Activated CD4-positive, alpha-beta T cell treated with anti-CD3 and anti-CD28 coated beads, Interleukin-2, amount 10 ng/mL, durations not matched to agents 7 days and 5 days (primary cell): ENCODE results near the gene CGNL1. TPM values are rescaled to one million over a fixed set of nuclear protein-coding genes. Genes with fewer than 3 reads are reported as not detected.

ENCODE experiments used
- CTCF ChIA-PET: fragments of 350-600 bp; sonication (Branson Sonifier 250); formaldehyde crosslinking; loops from one replicate; lab custom pipeline; 2021; ENCODE audit warnings: antibody characterized with exemption; lab: Charles Lee
- POLR2A ChIA-PET: fragments of 350-600 bp; sonication (Branson Sonifier 250); formaldehyde crosslinking; loops from one replicate; lab custom pipeline; 2021; ENCODE audit warnings: antibody characterized with exemption; lab: Charles Lee
- DNase-seq: peaks from one replicate; pipeline ENCODE4 v3.0.0-alpha.2; 2020
- H3K27ac Mint-ChIP-seq: one replicate; pipeline ENCODE4 v1.8.0; 2021; ENCODE audit warnings: mild to moderate bottlenecking, moderate library complexity, mixed read lengths
- H3K27me3 Mint-ChIP-seq: one replicate; pipeline ENCODE4 v1.8.0; 2021; ENCODE audit warnings: mixed read lengths
- H3K36me3 Mint-ChIP-seq: one replicate; pipeline ENCODE4 v1.8.0; 2021; ENCODE audit warnings: low read depth, mixed read lengths
- H3K4me1 Mint-ChIP-seq: one replicate; pipeline ENCODE4 v1.8.0; 2021; ENCODE audit warnings: mixed read lengths
- H3K4me3 Mint-ChIP-seq: one replicate; pipeline ENCODE4 v1.8.0; 2021; ENCODE audit warnings: mild to moderate bottlenecking, moderate library complexity, mixed read lengths
- H3K9me3 Mint-ChIP-seq: one replicate; pipeline ENCODE4 v1.8.0; 2021; ENCODE audit warnings: mixed read lengths
- total RNA-seq, 2 experiments: library from RNA; stranded (reverse); gene quantifications; one replicate each; pipeline ENCODE4 v1.2.3, GENCODE V29; 2021

Gene CGNL1
- total RNA-seq, 2 experiments from 2014 or later: not detected

GRCh38 chr15:57337868-57338411 lies 38.4 kb upstream of the CGNL1 start:
- ChIA-PET POLR2A (no interaction called here), CTCF (interaction anchor here (1.1 kb wide), 1 partner anchor 31 kb away, joined by 4 read pairs; no protein-coding TSS in a partner anchor)
- no peaks in the 10 kb centered on the region for H3K36me3 Mint-ChIP-seq
- no peak overlapping the region for H3K4me3 Mint-ChIP-seq
- no peaks in the 10 kb centered on the region for H3K9me3 Mint-ChIP-seq
- no peak for DNase-seq
- no peak overlapping the region for H3K27ac Mint-ChIP-seq
- no peaks in the 10 kb centered on the region for H3K4me1 Mint-ChIP-seq
- H3K27me3 Mint-ChIP-seq: no peaks in the 10 kb centered on the region

- DNase-seq: no peak
- Mint-ChIP-seq H3K27ac (no peak overlapping the region), H3K9me3 (no peaks in the 10 kb centered on the region), H3K27me3 (no peaks in the 10 kb centered on the region), H3K4me1 (no peaks in the 10 kb centered on the region), H3K4me3 (no peak overlapping the region), H3K36me3 (no peaks in the 10 kb centered on the region)
- ChIA-PET CTCF (interaction anchor here (0.5 to 1.9 kb wide), 3 partner anchors 185 to 448 kb away, joined by 3 to 7 read pairs (median 6); no protein-coding TSS in a partner anchor), POLR2A (no interaction called here)
These were observed 37.0 kb upstream of the CGNL1 start for GRCh38 chr15:57339321-57339720.

- no peaks in the 10 kb centered on the region for H3K36me3 Mint-ChIP-seq
- no peak overlapping the region for H3K27ac Mint-ChIP-seq
- H3K4me1 Mint-ChIP-seq: no peaks in the 10 kb centered on the region
- CTCF ChIA-PET: interaction anchor here (0.5 to 1.9 kb wide), 6 partner anchors 9 to 1466 kb away, joined by 3 to 7 read pairs (median 3); no protein-coding TSS in a partner anchor
- DNase-seq: peak; percentile 34
- H3K4me3 Mint-ChIP-seq: no peak overlapping the region
- POLR2A ChIA-PET: no interaction called here
- no peaks in the 10 kb centered on the region for H3K27me3 Mint-ChIP-seq
- no peaks in the 10 kb centered on the region for H3K9me3 Mint-ChIP-seq
These were observed 35.5 kb upstream of the CGNL1 start for GRCh38 chr15:57340682-57341259.

- Mint-ChIP-seq H3K27me3 (peaks cover 2% of the 10 kb centered on the region), H3K36me3 (no peaks in the 10 kb centered on the region), H3K4me1 (no peaks in the 10 kb centered on the region), H3K9me3 (no peaks in the 10 kb centered on the region), H3K4me3 (no peak overlapping the region), H3K27ac (no peak overlapping the region)
- no peak for DNase-seq
- ChIA-PET POLR2A (interaction anchor here (0.7 kb wide), 1 partner anchor 181 kb away, joined by 3 read pairs; no protein-coding TSS in a partner anchor), CTCF (no interaction called here)
These were observed 33.3 kb upstream of the CGNL1 start for GRCh38 chr15:57343048-57343447.

- Mint-ChIP-seq H3K27ac (no peak overlapping the region), H3K4me1 (no peaks in the 10 kb centered on the region), H3K36me3 (no peaks in the 10 kb centered on the region), H3K9me3 (no peaks in the 10 kb centered on the region), H3K4me3 (no peak overlapping the region), H3K27me3 (peaks cover 2% of the 10 kb centered on the region)
- CTCF ChIA-PET: no interaction called here
- DNase-seq: no peak
- POLR2A ChIA-PET: interaction anchor here (0.7 kb wide), 1 partner anchor 180 kb away, joined by 3 read pairs; no protein-coding TSS in a partner anchor
These were observed 32.8 kb upstream of the CGNL1 start for GRCh38 chr15:57343498-57343897.

- no peaks in the 10 kb centered on the region for H3K36me3 Mint-ChIP-seq
- H3K27ac Mint-ChIP-seq: no peak overlapping the region
- H3K4me3 Mint-ChIP-seq: no peak overlapping the region
- ChIA-PET POLR2A (no interaction called here), CTCF (no interaction called here)
- peaks cover 2% of the 10 kb centered on the region for H3K27me3 Mint-ChIP-seq
- DNase-seq: no peak
- H3K9me3 Mint-ChIP-seq: no peaks in the 10 kb centered on the region
- H3K4me1 Mint-ChIP-seq: no peaks in the 10 kb centered on the region
These were observed 32.0 kb upstream of the CGNL1 start for GRCh38 chr15:57344282-57344681.

- no peaks in the 10 kb centered on the region for H3K36me3 Mint-ChIP-seq
- no peak overlapping the region for H3K27ac Mint-ChIP-seq
- H3K4me3 Mint-ChIP-seq: no peak overlapping the region
- H3K27me3 Mint-ChIP-seq: peaks cover 2% of the 10 kb centered on the region
- CTCF ChIA-PET: interaction anchor here (1.1 kb wide), 1 partner anchor 32 kb away, joined by 3 read pairs; no protein-coding TSS in a partner anchor
- no peaks in the 10 kb centered on the region for H3K9me3 Mint-ChIP-seq
- DNase-seq: no peak
- no peaks in the 10 kb centered on the region for H3K4me1 Mint-ChIP-seq
- POLR2A ChIA-PET: no interaction called here
These were observed 30.7 kb upstream of the CGNL1 start for GRCh38 chr15:57345584-57345983.

GRCh38 chr15:57348081-57348480 lies 28.2 kb upstream of the CGNL1 start:
- no peak overlapping the region for H3K4me3 Mint-ChIP-seq
- no peaks in the 10 kb centered on the region for H3K9me3 Mint-ChIP-seq
- H3K27ac Mint-ChIP-seq: no peak overlapping the region
- CTCF ChIA-PET: no interaction called here
- no peak for DNase-seq
- POLR2A ChIA-PET: no interaction called here
- peaks cover 2% of the 10 kb centered on the region for H3K27me3 Mint-ChIP-seq
- H3K36me3 Mint-ChIP-seq: no peaks in the 10 kb centered on the region
- H3K4me1 Mint-ChIP-seq: no peaks in the 10 kb centered on the region

- Mint-ChIP-seq H3K27me3 (peaks cover 6% of the 10 kb centered on the region), H3K9me3 (no peaks in the 10 kb centered on the region), H3K36me3 (no peaks in the 10 kb centered on the region), H3K4me1 (no peaks in the 10 kb centered on the region), H3K27ac (no peak overlapping the region), H3K4me3 (no peak overlapping the region)
- ChIA-PET POLR2A (no interaction called here), CTCF (interaction anchor here (0.8 kb wide), 1 partner anchor 194 kb away, joined by 3 read pairs; no protein-coding TSS in a partner anchor)
- no peak for DNase-seq
These were observed 23.6 kb upstream of the CGNL1 start for GRCh38 chr15:57352535-57353316.

- Mint-ChIP-seq H3K4me1 (no peaks in the 10 kb centered on the region), H3K27ac (no peak overlapping the region), H3K36me3 (no peaks in the 10 kb centered on the region), H3K27me3 (peaks cover 5% of the 10 kb centered on the region), H3K4me3 (no peak overlapping the region), H3K9me3 (no peaks in the 10 kb centered on the region)
- no peak for DNase-seq
- ChIA-PET POLR2A (no interaction called here), CTCF (interaction anchor here (0.8 kb wide), 1 partner anchor 193 kb away, joined by 3 read pairs; no protein-coding TSS in a partner anchor)
These were observed 22.9 kb upstream of the CGNL1 start for GRCh38 chr15:57353317-57353804.

- no peak for DNase-seq
- Mint-ChIP-seq H3K27ac (no peak overlapping the region), H3K36me3 (no peaks in the 10 kb centered on the region), H3K4me1 (no peaks in the 10 kb centered on the region), H3K27me3 (peaks cover 5% of the 10 kb centered on the region), H3K9me3 (no peaks in the 10 kb centered on the region), H3K4me3 (no peak overlapping the region)
- ChIA-PET POLR2A (no interaction called here), CTCF (no interaction called here)
These were observed 21.7 kb upstream of the CGNL1 start for GRCh38 chr15:57354436-57355123.

- Mint-ChIP-seq H3K36me3 (no peaks in the 10 kb centered on the region), H3K27ac (no peak overlapping the region), H3K9me3 (no peaks in the 10 kb centered on the region), H3K27me3 (peaks cover 5% of the 10 kb centered on the region), H3K4me3 (no peak overlapping the region), H3K4me1 (no peaks in the 10 kb centered on the region)
- ChIA-PET POLR2A (no interaction called here), CTCF (no interaction called here)
- no peak for DNase-seq
These were observed 21.0 kb upstream of the CGNL1 start for GRCh38 chr15:57355259-57355658.
